Gastroesophageal sphincter (tissue), 4 donors: ENCODE results near the gene MOCOS. TPM values are rescaled to one million over a fixed set of nuclear protein-coding genes. Genes with fewer than 3 reads are reported as not detected.

Experiments
- ATAC-seq: fragments of 150-250 bp; one replicate; pipeline ENCODE4 v1.9.1; 2016; ENCODE audit warnings: mild to moderate bottlenecking, moderate library complexity
- H3K27ac ChIP-seq, 4 donors: fragments of 200-600 bp; sonication (generic) in 3 of 4; 1 replicate in 3 of 4; 2 replicates in 1 of 4; pipeline ENCODE4 v1.5.1; 2016 to 2019
- H3K27me3 ChIP-seq: fragments of 200-600 bp; sonication (generic); one replicate; pipeline ENCODE4 v1.5.1; 2019
- H3K36me3 ChIP-seq, 2 donors: fragments of 200-600 bp; sonication (generic); one replicate each; pipeline ENCODE4 v1.5.1; 2019; ENCODE audit warnings: control low read depth in 1 of 2
- H3K4me1 ChIP-seq, 3 donors: fragments of 200-600 bp; sonication (generic); 1 replicate in 2 of 3; 2 replicates in 1 of 3; pipeline ENCODE4 v1.5.1; 2016 to 2019; ENCODE audit warnings: control low read depth in 2 of 3
- H3K4me3 ChIP-seq, 2 donors: fragments of 200-600 bp; sonication (generic); one replicate each; pipeline ENCODE4 v1.5.1; 2019; ENCODE audit warnings: mild to moderate bottlenecking in 1 of 2, moderate library complexity in 1 of 2
- H3K9me3 ChIP-seq, 3 donors: fragments of 200-600 bp; sonication (generic); one replicate each; pipeline ENCODE4 v1.5.1; 2017 to 2019; ENCODE audit warnings: control low read depth in 2 of 3
- CTCF ChIP-seq, 4 experiments: fragments of 200-600 bp in 2 of 4; fragments of 450-650 bp in 2 of 4; sonication (generic) in 1 of 4; IDR thresholded peaks; one replicate each; pipeline ENCODE4 v1.5.1; 2017 to 2019; ENCODE audit warnings: antibody characterized with exemption in 4 of 4, mild to moderate bottlenecking in 2 of 4, moderate library complexity in 2 of 4
- EP300 ChIP-seq: sonication (generic); formaldehyde crosslinking; IDR thresholded peaks from one replicate; pipeline ENCODE4 v1.6.1; 2017; ENCODE audit warnings: antibody characterized with exemption, mild to moderate bottlenecking
- POLR2A ChIP-seq, 2 donors: fragments of 450-650 bp; IDR thresholded peaks; one replicate each; pipeline ENCODE4 v1.6.1; 2017; ENCODE audit warnings: antibody characterized with exemption in 2 of 2, mild to moderate bottlenecking in 2 of 2, moderate library complexity in 1 of 2
- POLR2AphosphoS5 ChIP-seq: sonication (generic); formaldehyde crosslinking; IDR thresholded peaks from one replicate; pipeline ENCODE4 v1.6.1; 2017; ENCODE audit warnings: antibody characterized with exemption
- WGBS, 2 donors: methylation state at CpG; one replicate each; pipeline ENCODE4 v1.1.5; 2018; ENCODE audit warnings: low coverage in 1 of 2; 5-methylcytosine and 5-hydroxymethylcytosine counted together
- total RNA-seq, 4 donors: library from RNA; depleted of rRNA; stranded (reverse); fragments of >200 nt; gene quantifications; one replicate each; pipeline ENCODE4 v1.1.0, GENCODE V29; 2016

The MOCOS gene
- total RNA-seq, 4 donors from 2014 or later = 1.3 to 2.1 (median 1.7) TPM

DNA sequence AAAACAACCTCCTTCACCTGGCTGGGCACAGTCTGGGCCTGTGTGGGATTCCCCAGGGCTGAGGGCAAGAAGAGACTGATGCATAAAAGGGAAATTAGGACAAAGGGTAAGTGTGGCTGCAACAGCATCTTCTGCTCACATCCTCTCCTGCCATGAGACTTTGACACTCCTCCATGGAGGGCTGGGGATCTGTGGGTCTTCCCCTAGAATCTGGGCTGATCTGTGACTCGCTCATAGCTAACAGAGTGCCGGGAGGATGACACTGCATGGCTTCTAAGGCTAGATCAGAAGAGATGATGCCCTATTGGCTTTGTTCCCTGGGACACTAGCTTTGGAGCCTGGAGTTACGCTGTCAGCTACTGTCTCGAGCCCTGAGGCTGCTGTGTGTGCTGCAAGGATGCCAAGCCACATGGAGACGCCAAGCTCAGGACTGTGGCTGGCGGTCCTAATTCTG, 24.3 kb downstream of the MOCOS start:
- no peak for ATAC-seq
- no peak for TF ChIP-seq EP300
- TF ChIP-seq POLR2A (IDR thresholded peaks at IDR 0.05) = no peak
- no peak for TF ChIP-seq POLR2AphosphoS5
- no peak for TF ChIP-seq CTCF (IDR thresholded peaks at IDR 0.05)
- H3K36me3 ChIP-seq = no peaks in the 10 kb centered on the region
- H3K27ac ChIP-seq = no peak overlapping the region
- no peaks in the 10 kb centered on the region for H3K27me3 ChIP-seq
- WGBS, 2 donors = 40% methylated on average over 1 of the region's 6 CpGs; no CpG with 5 or more reads in 1 of the 2 donors
- H3K9me3 ChIP-seq = no peaks in the 10 kb centered on the region
- peaks cover 0 to 16% (median 2%) of the 10 kb centered on the region in 3 donors for H3K4me1 ChIP-seq
- no peak overlapping the region for H3K4me3 ChIP-seq

DNA sequence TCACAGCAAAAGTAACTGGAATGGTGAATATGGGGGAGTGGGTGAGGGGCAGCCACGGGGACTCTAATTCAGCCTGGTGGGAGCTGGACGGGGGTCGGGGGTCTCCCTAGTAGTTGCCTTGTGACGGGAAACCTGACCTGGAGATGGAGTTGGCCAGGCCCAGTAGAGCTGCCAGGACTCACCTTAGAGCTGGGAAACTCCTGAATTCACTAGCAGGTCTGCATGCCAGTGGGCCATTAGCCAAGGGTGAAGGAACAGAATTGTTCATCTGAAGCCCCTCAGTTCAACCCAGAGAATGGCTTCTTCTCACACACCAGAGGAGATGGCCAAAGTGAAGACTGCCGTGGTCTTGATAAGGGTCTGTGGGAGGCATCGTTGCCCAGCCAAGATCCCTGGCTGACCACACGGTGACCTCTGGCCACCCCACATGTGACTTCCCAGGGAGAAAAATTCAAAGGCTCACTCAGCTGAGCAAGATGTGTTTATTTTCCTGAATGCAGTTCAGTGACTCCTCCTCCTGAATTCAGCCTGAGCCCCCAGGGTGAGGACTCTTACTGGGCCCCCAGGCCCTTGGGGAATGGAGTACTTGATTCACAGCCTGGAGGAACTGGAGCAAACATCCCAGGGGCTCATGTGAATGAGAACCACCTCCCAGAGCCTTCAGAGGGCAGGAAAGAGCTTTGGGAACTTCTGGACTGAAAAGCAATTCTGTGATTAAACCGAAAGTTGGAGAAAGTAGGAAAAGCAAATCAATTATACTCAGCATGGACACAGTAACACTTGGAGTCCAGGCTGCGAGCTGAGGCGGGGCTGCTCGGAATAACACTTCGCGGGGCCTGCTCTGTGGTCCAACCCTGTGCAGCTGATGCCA, 25.2 kb downstream of the MOCOS start:
- H3K27ac ChIP-seq = peak overlapping the region in 2 of 4 donors; percentile 15 to 44
- peak; percentile 50 for ATAC-seq
- peaks cover 0 to 16% (median 2%) of the 10 kb centered on the region in 3 donors for H3K4me1 ChIP-seq
- no peaks in the 10 kb centered on the region for H3K9me3 ChIP-seq
- 32 to 65% methylated on average over 9 to 10 of the region's 13 CpGs for WGBS, 2 donors
- H3K36me3 ChIP-seq = no peaks in the 10 kb centered on the region
- H3K27me3 ChIP-seq = no peaks in the 10 kb centered on the region
- H3K4me3 ChIP-seq = no peak overlapping the region
- TF ChIP-seq POLR2AphosphoS5 = no peak
- TF ChIP-seq CTCF (IDR thresholded peaks at IDR 0.05) = no peak
- no peak for TF ChIP-seq EP300
- TF ChIP-seq POLR2A (IDR thresholded peaks at IDR 0.05) = no peak

DNA sequence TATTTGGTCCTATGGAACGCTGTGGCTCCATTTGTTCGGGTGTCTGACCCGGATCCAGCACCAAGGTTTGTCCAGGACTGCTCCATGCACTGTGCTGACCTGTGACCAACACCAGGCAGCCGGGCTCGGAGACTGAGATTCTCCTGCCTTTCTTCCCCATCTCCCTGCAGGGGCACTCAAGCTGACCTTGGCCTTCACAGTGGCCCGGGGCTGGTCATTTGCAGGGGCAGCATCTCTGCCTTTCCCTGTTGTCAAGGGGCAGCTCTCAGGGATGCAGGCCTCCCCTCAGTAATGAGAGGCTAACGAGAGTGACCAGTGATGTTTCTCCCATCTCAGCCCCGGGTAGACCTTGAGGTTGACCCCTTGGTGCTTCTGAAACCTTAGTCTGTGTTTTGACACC, 27.5 kb downstream of the MOCOS start:
- no peak for ATAC-seq
- no peak for TF ChIP-seq EP300
- Histone ChIP-seq H3K27ac (no peak overlapping the region), H3K9me3 (no peaks in the 10 kb centered on the region), H3K4me1 (peaks cover 0 to 16% (median 2%) of the 10 kb centered on the region in 3 donors), H3K4me3 (no peak overlapping the region), H3K36me3 (no peaks in the 10 kb centered on the region), H3K27me3 (no peaks in the 10 kb centered on the region)
- 79 to 89% methylated on average over 4 to 8 of the region's 8 CpGs for WGBS, 2 donors

GRCh38 chr18:36215577-36215976, 28.3 kb downstream of the MOCOS start:
- Histone ChIP-seq H3K4me3 (no peak overlapping the region), H3K36me3 (no peaks in the 10 kb centered on the region), H3K27ac (no peak overlapping the region), H3K27me3 (no peaks in the 10 kb centered on the region), H3K4me1 (peaks cover 0 to 16% (median 2%) of the 10 kb centered on the region in 3 donors), H3K9me3 (no peaks in the 10 kb centered on the region)
- no peak for ATAC-seq
- WGBS, 2 donors = 84% methylated on average over 4 of the region's 9 CpGs; no CpG with 5 or more reads in 1 of the 2 donors
- TF ChIP-seq CTCF (IDR thresholded peaks at IDR 0.05) (no peak), POLR2A (IDR thresholded peaks at IDR 0.05) (no peak), POLR2AphosphoS5 (no peak), EP300 (no peak)

DNA sequence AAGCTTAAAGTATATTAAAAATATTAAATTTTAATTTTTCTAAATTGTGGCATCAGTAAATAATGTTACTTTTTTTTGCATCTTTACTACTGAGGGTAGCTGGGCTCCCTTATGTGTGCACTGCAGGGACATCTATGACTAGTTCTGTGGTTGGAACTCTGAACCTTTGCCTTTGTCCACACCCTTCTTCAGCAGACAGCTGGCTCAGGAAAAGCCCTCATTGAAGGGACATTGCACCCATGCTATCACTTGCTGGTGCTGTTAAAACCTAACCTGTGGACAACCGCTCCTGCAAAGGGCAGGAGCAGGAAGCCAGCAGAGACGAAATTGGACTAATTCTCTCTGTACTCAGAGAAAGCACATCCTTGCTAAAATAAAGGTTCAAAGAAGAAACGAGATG, 30.1 kb downstream of the MOCOS start:
- TF ChIP-seq POLR2A (IDR thresholded peaks at IDR 0.05) = no peak
- TF ChIP-seq POLR2AphosphoS5 = no peak
- no peak for TF ChIP-seq EP300
- no peak for TF ChIP-seq CTCF (IDR thresholded peaks at IDR 0.05)
- no peak for ATAC-seq
- no peaks in the 10 kb centered on the region for H3K27me3 ChIP-seq
- H3K9me3 ChIP-seq = no peaks in the 10 kb centered on the region
- peaks cover 0 to 12% (median 2%) of the 10 kb centered on the region in 3 donors for H3K4me1 ChIP-seq
- H3K27ac ChIP-seq = no peak overlapping the region
- no peaks in the 10 kb centered on the region for H3K36me3 ChIP-seq
- 72 to 88% methylated on average over 2 to 3 of the region's 3 CpGs for WGBS, 2 donors
- H3K4me3 ChIP-seq = no peak overlapping the region
